H1 (cell line): ENCODE measurements around the gene DDX3X.

Experiments used
- CTCF ChIP-seq, 3 experiments: IDR thresholded peaks; 1 replicate in 2 of 3; 2 replicates in 1 of 3; pipeline versions ENCODE4 v1.5.1 to v1.6.1; 2011; ENCODE audit warnings: low read length in 3 of 3, mild to moderate bottlenecking in 3 of 3, inconsistent platforms in 2 of 3, low read depth in 1 of 3, moderate library complexity in 1 of 3; ENCODE audit not compliant: insufficient read depth in 1 of 3; ENCODE audit errors: control extremely low read depth in 1 of 3
- EP300 ChIP-seq, 2 experiments: IDR thresholded peaks; 1 replicate in 1 of 2; 2 replicates in 1 of 2; pipeline ENCODE4 v1.6.1; 2011 to 2012; ENCODE audit warnings: low read depth in 2 of 2, low read length in 2 of 2, mild to moderate bottlenecking in 2 of 2, borderline replicate concordance in 1 of 2, inconsistent platforms in 1 of 2, moderate library complexity in 1 of 2

GRCh38 chrX:41337140-41337539 lies 3.2 kb downstream of the DDX3X start:
- TF ChIP-seq EP300 (IDR thresholded peaks at IDR 0.05; ENCODE audit: borderline replicate concordance in 1 of 2, low read depth in 2 of 2, low read length in 2 of 2): no peak
- TF ChIP-seq CTCF (IDR thresholded peaks at IDR 0.05; ENCODE audit: control extremely low read depth in 1 of 3, insufficient read depth in 1 of 3, low read depth in 1 of 3, low read length in 3 of 3): no peak
